Muscle of leg (tissue), 11 donors: Measurements from ENCODE around the gene FUT3. TPM values are rescaled to one million over a fixed set of nuclear protein-coding genes. Genes with fewer than 3 reads are reported as not detected.
"Not testable (repeated sequence)": the region's sequence is repeated elsewhere in the genome, so short reads cannot be mapped to it uniquely, and the experiment has no call there.

Source experiments
- DNase-seq: peaks from one replicate; pipeline ENCODE4 v3.0.0; 2013
- H3K27ac ChIP-seq: one replicate; pipeline ENCODE4 v1.5.1; 2013; ENCODE audit warnings: mild to moderate bottlenecking, low read length, control low read depth
- H3K27me3 ChIP-seq: one replicate; pipeline ENCODE4 v1.6.1; 2013; ENCODE audit warnings: low read length; ENCODE audit not compliant: control insufficient read depth, insufficient read depth
- H3K36me3 ChIP-seq: one replicate; pipeline ENCODE4 v1.6.1; 2013; ENCODE audit warnings: low read length; ENCODE audit not compliant: control insufficient read depth, insufficient read depth
- H3K4me1 ChIP-seq: one replicate; pipeline ENCODE4 v1.6.1; 2013; ENCODE audit warnings: low read length; ENCODE audit not compliant: control insufficient read depth, insufficient read depth
- H3K4me3 ChIP-seq: one replicate; pipeline ENCODE4 v1.5.1; 2013; ENCODE audit warnings: low read length, control low read depth
- H3K9me3 ChIP-seq: replicated peaks from 2 replicates; pipeline ENCODE4 v1.6.1; 2013; ENCODE audit warnings: low read depth, low read length; ENCODE audit not compliant: control insufficient read depth
- WGBS: methylation state at CpG from one replicate; pipeline ENCODE4 v1.1.5; 2013; ENCODE audit warnings: missing lambda C conversion rate; ENCODE audit not compliant: insufficient coverage; 5-methylcytosine and 5-hydroxymethylcytosine counted together
- polyA plus RNA-seq, 8 donors: library from polyadenylated mRNA; unstranded; fragments of 120-200 nt; gene quantifications; one replicate each; pipeline versions ENCODE4 v1.2.1 to v1.2.3, GENCODE V29; 2013; ENCODE audit warnings: inconsistent platforms in 1 of 8, low replicate concordance in 1 of 8; ENCODE audit not compliant: insufficient read length in 8 of 8, insufficient read depth in 1 of 8
- total RNA-seq: library from RNA; stranded (reverse); fragments of 120-200 nt; gene quantifications from one replicate; pipeline ENCODE4 v1.2.4, GENCODE V29; 2013

Gene FUT3
- total and polyA plus RNA-seq, 9 donors: 0.06 to 0.38 (median 0.26) TPM; not detected in 4

DNA sequence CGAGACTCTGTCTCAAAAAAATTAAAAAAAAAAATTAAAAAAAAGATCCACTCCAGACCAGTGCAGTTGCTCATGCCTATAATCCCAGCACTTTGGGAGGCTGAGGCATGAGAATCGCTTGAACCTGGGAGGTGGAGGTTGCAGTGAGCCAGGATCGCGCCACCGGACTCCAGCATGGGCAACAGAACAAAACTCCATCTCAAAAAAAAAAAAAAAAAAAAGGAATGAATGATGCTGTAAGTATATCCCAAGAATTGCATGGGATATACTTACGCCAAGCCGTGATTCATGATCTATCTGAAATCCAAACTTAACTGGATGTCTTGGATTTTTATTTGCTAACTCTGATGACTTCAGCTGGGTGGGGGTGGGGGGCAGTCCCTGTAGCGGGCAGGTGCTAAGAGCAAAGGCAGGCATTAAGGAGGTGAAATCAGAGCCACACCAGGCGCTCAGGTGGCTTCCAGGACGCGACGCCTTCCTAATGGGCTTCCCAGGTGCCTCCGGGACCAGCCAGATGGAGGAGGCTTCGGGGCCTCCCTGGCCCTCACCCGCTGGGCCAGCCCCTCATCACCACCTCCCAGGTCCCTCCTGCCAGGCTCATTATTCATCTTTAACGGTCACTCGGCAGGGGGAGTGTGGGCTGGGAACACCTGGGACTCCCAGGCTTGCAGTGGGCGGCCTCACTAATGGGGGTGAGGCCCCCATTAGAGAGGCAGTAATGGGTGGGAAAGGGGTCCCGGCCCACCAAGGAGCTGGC is 30.5 kb upstream of the FUT3 start:
- 36% methylated on average over 9 of the region's 19 CpGs for WGBS
- H3K27me3 ChIP-seq: peaks cover 22% of the 10 kb centered on the region
- no peak overlapping the region for H3K27ac ChIP-seq

DNA sequence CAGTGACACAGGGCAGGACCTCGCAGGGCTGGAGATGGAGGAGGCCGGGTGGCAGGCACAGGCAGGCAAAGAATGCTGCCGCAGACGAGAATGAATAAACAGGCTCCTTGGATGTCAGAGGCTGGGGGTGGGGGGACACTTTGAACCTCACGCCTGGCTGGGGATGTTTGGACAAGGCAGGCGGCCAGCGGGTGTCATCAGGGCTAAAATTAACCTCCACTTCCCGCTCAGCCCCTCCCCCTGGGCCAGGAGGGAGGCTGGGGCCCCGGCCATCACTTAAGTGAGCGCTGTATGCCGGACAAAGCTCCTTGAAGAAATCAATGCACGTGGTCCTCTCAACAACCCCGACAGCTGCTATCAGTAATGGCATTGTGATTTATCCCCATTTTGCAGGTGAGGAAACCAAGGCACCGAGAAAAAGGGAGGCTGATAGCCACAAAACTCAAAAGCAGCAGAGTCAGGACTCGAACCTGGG is 29.4 kb upstream of the FUT3 start:
- DNase-seq: peak; percentile 89
- 13% methylated on average over 9 of the region's 15 CpGs for WGBS
- no peaks in the 10 kb centered on the region for H3K9me3 ChIP-seq
- H3K4me1 ChIP-seq: peaks cover 45% of the 10 kb centered on the region
- H3K27me3 ChIP-seq: peaks cover 22% of the 10 kb centered on the region
- no peaks in the 10 kb centered on the region for H3K36me3 ChIP-seq
- H3K27ac ChIP-seq: no peak overlapping the region
- no peak overlapping the region for H3K4me3 ChIP-seq

More for the DNA sequence above, 30.5 kb upstream of the FUT3 start:
- DNase-seq: no peak
- Histone ChIP-seq H3K9me3 (no peaks in the 10 kb centered on the region), H3K4me3 (no peak overlapping the region), H3K4me1 (peaks cover 37% of the 10 kb centered on the region), H3K36me3 (no peaks in the 10 kb centered on the region)

- WGBS: 53% methylated on average over 2 of the region's 6 CpGs
These were observed 28.9 kb upstream of the FUT3 start for GRCh38 chr19:5880196-5880595.

DNA sequence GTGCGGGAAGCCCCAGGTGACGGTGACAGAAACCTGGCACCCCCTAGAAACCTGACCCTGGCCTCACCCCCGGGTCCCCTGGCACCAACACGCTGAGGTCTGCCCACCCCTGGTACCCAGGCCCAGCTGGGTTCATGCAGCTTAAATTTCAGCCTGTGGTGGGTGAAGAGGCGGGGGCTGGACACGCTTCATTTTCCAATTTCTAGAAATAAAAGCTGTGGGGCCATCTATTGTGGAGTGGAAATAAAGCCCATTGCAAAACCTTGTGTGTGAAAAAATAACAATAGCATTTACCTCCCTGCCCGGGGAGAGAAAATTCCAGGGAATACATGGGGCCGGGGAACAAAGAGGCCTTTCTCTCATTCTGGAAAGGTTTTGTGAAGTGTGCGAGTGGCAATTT is 26.6 kb upstream of the FUT3 start:
- Histone ChIP-seq H3K36me3 (no peaks in the 10 kb centered on the region), H3K4me1 (peaks cover 45% of the 10 kb centered on the region), H3K4me3 (no peak overlapping the region), H3K9me3 (no peaks in the 10 kb centered on the region), H3K27ac (no peak overlapping the region), H3K27me3 (peaks cover 22% of the 10 kb centered on the region)
- WGBS: 92% methylated on average over 2 of the region's 9 CpGs
- DNase-seq: no peak

More at GRCh38 chr19:5880196-5880595, 28.9 kb upstream of the FUT3 start:
- no peak overlapping the region for H3K4me3 ChIP-seq
- H3K27ac ChIP-seq: no peak overlapping the region
- H3K4me1 ChIP-seq: peaks cover 45% of the 10 kb centered on the region
- H3K9me3 ChIP-seq: no peaks in the 10 kb centered on the region
- H3K36me3 ChIP-seq: no peaks in the 10 kb centered on the region
- peaks cover 22% of the 10 kb centered on the region for H3K27me3 ChIP-seq
- no peak for DNase-seq

DNA sequence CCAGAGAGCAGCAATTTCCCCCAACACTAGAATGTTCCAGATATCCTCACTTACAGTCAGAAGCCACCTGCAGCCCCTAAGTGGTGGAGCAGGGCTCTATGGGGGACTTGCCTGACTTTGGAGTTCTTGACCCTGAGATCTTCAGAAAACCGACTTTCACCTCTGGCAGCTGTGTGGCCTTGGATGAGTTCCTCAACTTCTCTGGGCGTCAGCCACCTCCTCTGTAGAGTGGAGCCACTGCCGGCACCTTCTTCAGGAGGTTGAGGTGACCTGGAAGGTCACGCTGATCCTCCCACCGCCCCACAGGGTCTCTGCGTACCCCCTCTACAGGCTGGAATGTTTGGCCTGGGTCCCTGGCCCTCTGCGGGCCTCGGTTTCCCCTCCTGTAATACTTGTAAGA is 26.2 kb upstream of the FUT3 start:
- no peak for DNase-seq
- peaks cover 22% of the 10 kb centered on the region for H3K27me3 ChIP-seq
- no peaks in the 10 kb centered on the region for H3K36me3 ChIP-seq
- WGBS: 82% methylated on average over 7 of the region's 8 CpGs
- no peaks in the 10 kb centered on the region for H3K9me3 ChIP-seq
- no peak overlapping the region for H3K27ac ChIP-seq
- H3K4me1 ChIP-seq: peaks cover 45% of the 10 kb centered on the region
- H3K4me3 ChIP-seq: no peak overlapping the region

DNA sequence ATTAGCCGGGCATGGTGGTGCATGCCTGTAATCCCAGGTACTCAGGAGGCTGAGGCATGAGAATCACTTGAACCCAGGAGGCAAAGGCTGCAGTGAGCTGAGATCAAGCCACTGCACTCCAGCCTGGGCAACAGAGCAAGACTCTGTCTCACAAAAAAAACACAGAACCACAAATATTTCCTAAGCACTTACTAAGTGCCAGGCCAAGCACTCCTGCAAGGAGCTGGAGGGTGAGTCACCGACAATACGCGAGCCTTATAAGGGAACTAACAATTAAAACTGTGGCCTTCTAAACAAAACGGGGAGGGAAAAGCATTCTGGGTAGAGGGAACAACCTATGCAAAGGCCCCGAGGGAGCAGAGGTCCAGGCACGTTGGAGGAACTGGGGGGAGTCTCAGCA is 23.2 kb upstream of the FUT3 start:
- peaks cover 26% of the 10 kb centered on the region for H3K4me1 ChIP-seq
- not testable (repeated sequence) for H3K9me3 ChIP-seq, H3K27ac ChIP-seq, H3K4me3 ChIP-seq, H3K27me3 ChIP-seq, H3K36me3 ChIP-seq, DNase-seq
- WGBS: 82% methylated on average over 3 of the region's 7 CpGs

DNA sequence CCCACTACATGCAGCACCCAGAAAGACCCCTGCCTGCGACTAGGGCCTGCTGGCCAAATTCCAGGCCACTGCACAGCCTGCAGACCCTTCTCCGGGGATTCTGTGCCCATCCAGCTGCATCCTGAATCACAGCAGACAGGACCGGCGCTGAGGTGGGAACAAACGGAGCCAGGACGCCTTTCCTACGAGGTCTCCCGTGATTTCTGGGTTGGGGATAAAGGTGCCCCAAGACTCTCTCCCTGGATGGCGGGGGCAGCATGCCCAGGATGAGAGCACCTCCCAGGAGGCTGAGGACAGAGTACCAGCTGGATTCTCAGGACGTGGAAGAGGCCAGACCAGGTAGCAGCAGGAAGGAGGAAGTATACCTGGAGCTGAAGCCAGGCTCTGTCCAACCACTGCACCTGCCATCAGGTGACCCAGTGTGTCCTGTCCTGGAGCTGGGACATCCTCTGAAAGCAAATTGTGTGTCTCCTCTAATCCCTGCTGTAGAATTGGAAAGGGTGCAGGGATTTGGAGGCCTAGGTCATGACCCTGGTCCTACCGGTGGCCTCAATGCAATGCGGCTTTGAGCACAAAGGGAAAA is 22.5 kb upstream of the FUT3 start:
- Histone ChIP-seq H3K4me1 (peaks cover 19% of the 10 kb centered on the region), H3K27me3 (peaks cover 5% of the 10 kb centered on the region), H3K9me3 (no peaks in the 10 kb centered on the region), H3K36me3 (no peaks in the 10 kb centered on the region), H3K27ac (no peak overlapping the region), H3K4me3 (no peak overlapping the region)
- DNase-seq: no peak
- WGBS: 81% methylated on average over 8 of the region's 12 CpGs

GRCh38 chr19:5870986-5871394 is 19.7 kb upstream of the FUT3 start:
- WGBS: 82% methylated on average over 10 of the region's 12 CpGs
- Histone ChIP-seq H3K9me3 (no peaks in the 10 kb centered on the region), H3K4me3 (no peak overlapping the region), H3K27ac (no peak overlapping the region), H3K4me1 (peaks cover 1% of the 10 kb centered on the region), H3K27me3 (no peaks in the 10 kb centered on the region), H3K36me3 (no peaks in the 10 kb centered on the region)
- no peak for DNase-seq

DNA sequence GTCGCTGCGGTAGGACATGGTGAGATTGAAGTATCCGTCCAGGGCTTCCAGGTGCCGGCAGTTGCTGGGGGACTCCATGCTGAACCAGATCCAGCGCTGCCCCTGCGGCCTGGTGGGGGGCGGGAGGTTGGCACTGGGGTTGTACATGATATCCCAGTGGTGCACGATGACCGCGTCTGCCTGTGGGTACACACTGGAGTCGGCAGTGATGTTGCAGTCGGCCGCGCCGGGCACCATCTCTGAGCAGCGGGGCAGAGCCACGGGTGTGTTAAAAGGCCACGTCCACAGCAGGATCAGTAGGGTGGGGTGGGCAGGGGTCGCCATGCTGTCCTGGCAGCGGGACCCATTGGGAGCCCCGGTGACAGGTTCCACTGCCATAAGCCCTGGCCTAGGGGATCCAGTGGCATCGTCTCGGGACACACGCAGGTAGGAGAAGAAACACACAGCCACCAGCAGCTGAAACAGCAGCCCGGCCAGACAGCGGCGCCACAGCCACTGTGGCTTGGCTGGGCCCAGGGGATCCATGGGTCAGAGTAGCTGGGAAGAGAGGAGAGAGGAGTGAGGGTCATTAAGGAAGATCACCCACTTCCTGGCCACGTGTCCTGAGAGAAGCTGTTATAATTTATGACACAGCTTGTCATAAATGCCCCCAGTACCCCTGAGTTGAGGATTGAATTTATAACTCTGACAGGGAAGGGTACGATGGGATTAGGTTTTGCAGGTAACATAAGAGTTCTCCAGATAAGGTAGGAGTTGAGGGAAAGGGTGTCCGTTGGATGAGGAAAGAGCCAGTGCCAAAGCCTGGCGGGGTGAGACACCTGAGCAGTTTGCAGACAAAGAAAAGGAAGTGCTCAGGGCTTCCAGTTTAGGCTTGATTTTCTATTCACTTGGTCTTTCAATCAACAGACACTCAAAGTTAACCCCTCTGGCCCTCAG is 16.2 kb upstream of the FUT3 start:
- no peak overlapping the region for H3K27ac ChIP-seq
- H3K27me3 ChIP-seq: no peaks in the 10 kb centered on the region
- peaks cover 3% of the 10 kb centered on the region for H3K4me1 ChIP-seq
- no peaks in the 10 kb centered on the region for H3K9me3 ChIP-seq
- H3K36me3 ChIP-seq: no peaks in the 10 kb centered on the region
- DNase-seq: no peak
- WGBS: 84% methylated on average over 29 of the region's 31 CpGs
- H3K4me3 ChIP-seq: no peak overlapping the region

- no peaks in the 10 kb centered on the region for H3K27me3 ChIP-seq
- H3K4me3 ChIP-seq: no peak overlapping the region
- WGBS: 75% methylated on average over 11 of the region's 11 CpGs
- peaks cover 3% of the 10 kb centered on the region for H3K4me1 ChIP-seq
- no peaks in the 10 kb centered on the region for H3K36me3 ChIP-seq
- DNase-seq: no peak
- no peak overlapping the region for H3K27ac ChIP-seq
- H3K9me3 ChIP-seq: no peaks in the 10 kb centered on the region
These were observed 14.5 kb upstream of the FUT3 start for GRCh38 chr19:5865772-5866171.
